Measurements from ENCODE around the gene MINDY2. TPM values are rescaled to one million over a fixed set of nuclear protein-coding genes. Genes with fewer than 3 reads are reported as not detected.

The MINDY2 gene
- total RNA-seq, 2 experiments from 2014 or later, result 7.5 to 7.7 TPM

GRCh38 chr15:58770519-58770856 is 614 bp upstream of the MINDY2 start:
- peak overlapping the region; percentile 89 for H3K27ac Mint-ChIP-seq
- peak overlapping the region; percentile 60 to 74 for H3K27ac ChIP-seq (ENCODE audit: low read depth in 1 of 2, low read length in 2 of 2)
- H3K36me3 ChIP-seq (ENCODE audit: insufficient read depth, low read length), result no peaks in the 10 kb centered on the region
- H3K4me3 ChIP-seq (ENCODE audit: low read length), result peak overlapping the region; percentile 86
- peaks cover 20% of the 10 kb centered on the region for H3K4me1 Mint-ChIP-seq (ENCODE audit: low read depth)
- peaks cover 14% of the 10 kb centered on the region for H3K36me3 Mint-ChIP-seq (ENCODE audit: low read depth)
- no peaks in the 10 kb centered on the region for H3K9me3 ChIP-seq (ENCODE audit: control insufficient read depth in 1 of 2, insufficient read depth in 1 of 2, low read length in 2 of 2)
- ATAC-seq (ENCODE audit: poor library complexity) (peak; percentile 43), DNase-seq (peak in 4 of 14 experiments; percentile 6 to 67 (median 37))
- no peaks in the 10 kb centered on the region for H3K27me3 Mint-ChIP-seq
- ChIA-PET POLR2A (interaction anchor here (0.6 to 8.4 kb wide), 23 partner anchors 10 to 919 kb away, joined by 3 to 179 read pairs (median 5); partner anchors contain the start of genes ADAM10, BNIP2 and SLTM), CTCF (interaction anchor here (0.6 to 3.5 kb wide), 13 partner anchors 8 to 136 kb away, joined by 3 to 38 read pairs (median 3); partner anchors contain the start of gene ADAM10)
- intact Hi-C loops (cut with DNase I, micrococcal nuclease), result loop anchor here (1.0 to 10.0 kb wide), 5 partner anchors 20 to 884 kb away; partner anchors contain the start of genes ADAM10 (in 1 of the 2), CCNB2 (in 1 of the 2), GTF2A2 (in 1 of the 2) and SLTM (in 1 of the 2)
- H3K27me3 ChIP-seq (ENCODE audit: control insufficient read depth in 1 of 2, insufficient read depth in 2 of 2, low read length in 2 of 2), result no peaks in the 10 kb centered on the region
- H3K4me3 Mint-ChIP-seq, result no peak overlapping the region
- no peaks in the 10 kb centered on the region for H3K9me3 Mint-ChIP-seq
- no peak for TF ChIP-seq CTCF (IDR thresholded peaks at IDR 0.05)
- H3K4me1 ChIP-seq (ENCODE audit: insufficient read depth, low read length), result peaks cover 29% of the 10 kb centered on the region

- no peaks in the 10 kb centered on the region for H3K9me3 Mint-ChIP-seq
- H3K4me3 Mint-ChIP-seq, result no peak overlapping the region
- H3K27ac Mint-ChIP-seq, result peak overlapping the region; percentile 89
- Histone ChIP-seq H3K9me3 (ENCODE audit: control insufficient read depth in 1 of 2, insufficient read depth in 1 of 2, low read length in 2 of 2) (no peaks in the 10 kb centered on the region), H3K27ac (ENCODE audit: low read depth in 1 of 2, low read length in 2 of 2) (peak overlapping the region; percentile 74 to 83), H3K27me3 (ENCODE audit: control insufficient read depth in 1 of 2, insufficient read depth in 2 of 2, low read length in 2 of 2) (no peaks in the 10 kb centered on the region), H3K4me1 (ENCODE audit: insufficient read depth, low read length) (peaks cover 35% of the 10 kb centered on the region), H3K36me3 (ENCODE audit: insufficient read depth, low read length) (no peaks in the 10 kb centered on the region), H3K4me3 (ENCODE audit: low read length) (peak overlapping the region; percentile 86)
- peaks cover 14% of the 10 kb centered on the region for H3K36me3 Mint-ChIP-seq (ENCODE audit: low read depth)
- CTCF ChIA-PET, result interaction anchor here (0.7 to 3.5 kb wide), 10 partner anchors 9 to 544 kb away, joined by 3 to 38 read pairs (median 4); partner anchors contain the start of gene ADAM10
- TF ChIP-seq CTCF (IDR thresholded peaks at IDR 0.05), result no peak
- no peaks in the 10 kb centered on the region for H3K27me3 Mint-ChIP-seq
- intact Hi-C loops (cut with DNase I, micrococcal nuclease), result loop anchor here (1.0 to 10.0 kb wide), 5 partner anchors 23 to 883 kb away; partner anchors contain the start of genes SLTM (in 2 of the 2), ADAM10 (in 1 of the 2), CCNB2 (in 1 of the 2) and GTF2A2 (in 1 of the 2)
- H3K4me1 Mint-ChIP-seq (ENCODE audit: low read depth), result peaks cover 20% of the 10 kb centered on the region
- no peak for ATAC-seq (ENCODE audit: poor library complexity)
- POLR2A ChIA-PET, result interaction anchor here (0.6 to 8.4 kb wide), 14 partner anchors 9 to 918 kb away, joined by 3 to 179 read pairs (median 6); partner anchors contain the start of genes ADAM10, BNIP2 and SLTM
- peak in 9 of 14 experiments; percentile 3 to 47 (median 8) for DNase-seq
Observed at GRCh38 chr15:58771621-58772250, 634 bp downstream of the MINDY2 start.

GRCh38 chr15:58773024-58773423 is 1.9 kb downstream of the MINDY2 start:
- H3K4me3 Mint-ChIP-seq, result no peak overlapping the region
- CTCF ChIA-PET, result no interaction called here
- no peak for TF ChIP-seq CTCF (IDR thresholded peaks at IDR 0.05)
- Histone ChIP-seq H3K4me1 (ENCODE audit: insufficient read depth, low read length) (peaks cover 37% of the 10 kb centered on the region), H3K4me3 (ENCODE audit: low read length) (peak overlapping the region; percentile 86), H3K9me3 (ENCODE audit: control insufficient read depth in 1 of 2, insufficient read depth in 1 of 2, low read length in 2 of 2) (no peaks in the 10 kb centered on the region), H3K27me3 (ENCODE audit: control insufficient read depth in 1 of 2, insufficient read depth in 2 of 2, low read length in 2 of 2) (no peaks in the 10 kb centered on the region), H3K36me3 (ENCODE audit: insufficient read depth, low read length) (no peaks in the 10 kb centered on the region), H3K27ac (ENCODE audit: low read depth in 1 of 2, low read length in 2 of 2) (no peak overlapping the region)
- no peaks in the 10 kb centered on the region for H3K9me3 Mint-ChIP-seq
- ATAC-seq (ENCODE audit: poor library complexity) (no peak), DNase-seq (no peak)
- intact Hi-C loops (cut with DNase I, micrococcal nuclease), result loop anchor here (5.0 to 10.0 kb wide), 3 partner anchors 159 to 882 kb away; partner anchors contain the start of genes CCNB2 (in 1 of the 2), GTF2A2 (in 1 of the 2) and SLTM (in 1 of the 2)
- H3K36me3 Mint-ChIP-seq (ENCODE audit: low read depth), result peaks cover 19% of the 10 kb centered on the region
- H3K4me1 Mint-ChIP-seq (ENCODE audit: low read depth), result peaks cover 20% of the 10 kb centered on the region
- H3K27me3 Mint-ChIP-seq, result no peaks in the 10 kb centered on the region
- peak overlapping the region; percentile 89 for H3K27ac Mint-ChIP-seq
- POLR2A ChIA-PET, result interaction anchor here (8.4 kb wide), 1 partner anchor 25 kb away, joined by 179 read pairs; the partner anchor contains the start of gene ADAM10

Data from CD4-positive, alpha-beta T cell (primary cell).